CD4-positive, alpha-beta T cell treated with Interleukin-4 for 1 hour (primary cell): ENCODE measurements around the gene TP53INP2.
"Not testable (repeated sequence)": the region's sequence is repeated elsewhere in the genome, so short reads cannot be mapped to it uniquely, and the experiment has no call there.

Source experiments
- DNase-seq, 2 donors: peaks; one replicate each; pipeline ENCODE4 v3.0.0-alpha.2; 2020 to 2022

The TP53INP2 gene

GRCh38 chr20:34704177-34705007 lies at the start of gene TP53INP2:
Gene TP53INP2, plus strand, starts transcription at chr20:34704344. Its CDS starts 4,396 bp downstream, at chr20:34708740.
- peak; percentile 93 to 94 for DNase-seq

GRCh38 chr20:34658654-34659053 lies 45.5 kb upstream of the TP53INP2 start:
- not testable (repeated sequence) for DNase-seq

- not testable (repeated sequence) for DNase-seq
Observed at GRCh38 chr20:34661811-34662210, 42.3 kb upstream of the TP53INP2 start.

DNA sequence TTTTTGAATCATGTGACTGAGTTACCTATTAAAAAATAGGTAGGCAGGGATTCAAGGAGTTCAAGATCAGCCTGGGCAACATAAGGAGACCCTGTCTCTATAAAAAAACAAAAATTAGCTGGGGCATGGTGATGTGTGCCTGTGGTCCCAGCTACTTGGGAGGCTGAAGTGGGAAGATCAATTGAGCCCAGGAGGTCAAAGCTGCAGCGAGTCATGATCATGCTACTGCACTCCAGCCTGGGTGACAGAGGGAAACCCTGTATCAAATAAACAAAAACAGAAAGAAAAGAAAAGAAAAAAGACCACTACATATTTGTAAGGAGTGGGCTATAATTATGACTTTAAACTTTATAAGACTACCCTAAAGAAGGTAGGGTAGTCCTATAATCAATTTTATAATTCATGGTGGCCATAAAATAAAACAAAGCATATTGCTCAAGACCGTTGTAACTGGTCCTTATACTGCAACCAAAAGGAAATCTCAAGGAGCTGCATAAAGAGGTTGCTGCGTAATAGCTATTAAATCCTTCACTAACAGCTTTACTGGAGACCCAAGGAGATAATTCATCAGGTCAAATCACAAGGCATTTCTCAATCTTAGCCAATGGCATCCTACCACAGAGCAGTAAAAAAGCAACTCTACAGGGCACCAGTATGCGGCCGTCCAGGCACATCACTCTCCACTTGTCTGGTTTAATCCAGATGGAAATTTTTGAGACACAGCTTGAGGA lies 40.8 kb upstream of the TP53INP2 start:
- no peak for DNase-seq

GRCh38 chr20:34664751-34665150 lies 39.4 kb upstream of the TP53INP2 start:
- not testable (repeated sequence) for DNase-seq

GRCh38 chr20:34669094-34669493 lies 35.0 kb upstream of the TP53INP2 start:
- DNase-seq, result no peak

GRCh38 chr20:34673412-34673811 lies 30.7 kb upstream of the TP53INP2 start:
- no peak for DNase-seq

- DNase-seq, result no peak
Observed at GRCh38 chr20:34675561-34675960, 28.6 kb upstream of the TP53INP2 start.

- no peak for DNase-seq
Observed at GRCh38 chr20:34675993-34676641, 28.0 kb upstream of the TP53INP2 start.

DNA sequence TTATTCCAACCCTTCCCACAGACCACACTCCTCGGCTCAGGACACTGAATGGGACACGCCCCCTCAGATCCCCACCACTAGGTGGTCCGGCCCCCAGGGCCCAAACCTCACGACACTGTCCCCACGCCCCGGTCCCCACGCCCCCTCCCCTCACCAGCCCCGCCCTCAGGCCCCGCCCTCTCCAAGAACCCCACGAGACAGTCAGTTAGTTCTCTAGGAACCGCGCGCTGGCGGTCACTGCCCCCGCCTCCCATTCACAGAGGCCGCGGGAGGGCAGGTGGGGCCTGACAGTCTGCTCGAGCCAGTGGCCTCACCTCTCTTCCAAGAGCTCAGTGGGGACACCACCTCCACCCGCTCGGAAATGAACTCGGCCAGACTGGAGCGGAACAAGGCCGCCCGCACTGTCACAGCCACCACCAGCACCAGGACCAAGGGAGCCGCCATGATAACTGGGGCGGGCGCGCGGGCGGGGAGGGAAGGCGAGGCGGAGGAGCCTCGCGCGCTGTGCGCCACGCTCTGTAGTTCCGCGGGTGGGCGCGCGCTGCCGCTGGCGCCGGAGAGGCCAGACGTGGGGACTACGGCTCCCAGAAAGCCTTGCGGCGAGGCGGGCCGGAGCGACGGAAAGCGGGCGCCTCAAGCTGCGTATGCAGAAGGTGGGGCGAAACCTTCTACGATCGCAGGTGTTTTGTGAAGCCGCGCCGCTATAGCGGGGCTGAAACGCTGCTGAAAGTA lies 27.3 kb upstream of the TP53INP2 start, which contains the start of gene PIGU:
TSS of gene PIGU (minus strand) at position 451 of the 732 bp plus-strand sequence. CDS start at position 444, 7 bp downstream.
- peak; percentile 95 to 96 for DNase-seq

DNA sequence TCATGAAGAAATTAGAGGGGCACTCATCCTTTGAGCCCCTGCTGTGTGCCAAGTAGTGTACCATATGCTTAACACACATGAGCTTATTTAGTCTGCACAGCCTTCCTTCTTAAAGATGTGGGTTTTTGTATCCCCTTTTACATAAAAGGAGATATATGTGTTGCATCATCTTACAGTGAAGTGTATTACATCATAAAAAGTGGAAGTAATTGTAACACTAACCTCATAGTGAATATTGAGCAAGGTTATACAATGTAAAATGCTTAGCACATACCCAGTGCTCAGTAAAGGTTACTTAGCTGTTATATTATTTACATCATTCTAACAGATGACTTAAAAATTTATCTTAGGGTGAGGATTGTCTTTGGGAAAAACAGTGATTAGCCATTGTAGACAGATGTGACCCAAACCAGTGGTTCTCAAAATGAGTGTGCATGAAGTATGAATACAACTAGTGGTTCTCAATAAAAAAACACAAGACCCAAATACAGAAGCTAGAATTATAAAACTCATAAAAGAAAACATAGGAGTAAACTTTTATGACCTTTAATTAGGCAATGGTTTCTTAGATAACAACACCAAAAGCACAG lies 23.5 kb upstream of the TP53INP2 start:
- no peak for DNase-seq

DNA sequence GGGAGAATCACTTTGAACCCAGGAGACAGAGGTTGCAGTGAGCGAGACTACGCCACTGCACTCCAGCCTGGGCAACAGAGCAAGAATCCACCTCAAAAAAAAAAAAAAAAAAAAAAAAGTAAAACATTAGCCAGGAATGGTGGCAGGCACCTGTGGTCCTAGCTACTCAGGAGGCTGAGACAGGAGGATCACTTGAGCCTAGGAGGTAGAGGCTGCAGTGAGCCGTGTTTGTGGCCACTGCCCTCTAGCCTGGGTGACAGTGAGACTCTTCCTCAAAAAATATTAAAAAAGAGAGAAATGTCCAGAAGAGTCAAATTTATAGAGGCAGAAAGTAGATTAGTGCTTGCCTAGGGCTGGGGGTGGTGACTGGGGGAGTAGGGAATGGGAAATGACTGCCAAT lies 20.5 kb upstream of the TP53INP2 start:
- DNase-seq, result no peak

- DNase-seq, result no peak
Observed at GRCh38 chr20:34689486-34689885, 14.7 kb upstream of the TP53INP2 start.

- no peak for DNase-seq
Observed at GRCh38 chr20:34691838-34692237, 12.3 kb upstream of the TP53INP2 start.

DNA sequence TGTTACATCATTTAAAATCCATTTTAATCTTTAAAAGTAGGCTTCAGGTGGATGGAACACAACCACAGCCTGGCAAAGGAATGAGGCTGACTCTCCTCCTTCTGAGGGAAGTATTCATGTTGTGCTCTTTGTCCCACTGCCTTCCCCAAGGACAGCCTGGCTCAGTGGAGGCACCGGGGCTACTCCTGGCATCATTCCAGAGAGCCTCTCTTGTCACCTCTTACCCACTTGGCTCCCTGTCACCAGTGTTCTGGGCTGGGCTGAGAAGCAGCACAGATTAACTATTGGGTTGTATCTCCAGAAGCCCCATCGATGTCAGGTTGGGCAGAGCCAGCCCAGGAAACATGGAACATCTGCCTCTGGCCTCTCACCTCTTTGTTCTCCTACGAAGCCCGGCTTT lies 10.7 kb upstream of the TP53INP2 start:
- DNase-seq, result no peak

- DNase-seq, result no peak
Observed at GRCh38 chr20:34701405-34702085, 2.6 kb upstream of the TP53INP2 start.

DNA sequence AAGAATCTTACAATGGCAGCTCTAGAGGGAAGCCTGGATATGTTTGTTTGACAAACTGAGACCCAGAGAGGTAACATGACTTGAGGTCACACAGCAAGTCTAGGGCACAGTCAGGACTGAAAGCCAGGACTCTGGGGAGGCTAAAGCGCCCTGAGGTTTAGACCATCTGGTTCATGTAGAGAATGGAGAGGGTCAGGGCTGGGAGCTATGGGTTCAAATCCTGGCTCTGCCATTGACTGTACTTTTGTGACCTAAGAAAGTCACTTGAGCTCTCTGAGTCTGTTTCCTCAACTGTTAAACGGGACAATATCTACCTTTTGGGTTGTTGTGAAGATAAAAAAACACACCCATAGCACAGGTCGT lies 1.1 kb upstream of the TP53INP2 start:
- DNase-seq, result no peak

DNA sequence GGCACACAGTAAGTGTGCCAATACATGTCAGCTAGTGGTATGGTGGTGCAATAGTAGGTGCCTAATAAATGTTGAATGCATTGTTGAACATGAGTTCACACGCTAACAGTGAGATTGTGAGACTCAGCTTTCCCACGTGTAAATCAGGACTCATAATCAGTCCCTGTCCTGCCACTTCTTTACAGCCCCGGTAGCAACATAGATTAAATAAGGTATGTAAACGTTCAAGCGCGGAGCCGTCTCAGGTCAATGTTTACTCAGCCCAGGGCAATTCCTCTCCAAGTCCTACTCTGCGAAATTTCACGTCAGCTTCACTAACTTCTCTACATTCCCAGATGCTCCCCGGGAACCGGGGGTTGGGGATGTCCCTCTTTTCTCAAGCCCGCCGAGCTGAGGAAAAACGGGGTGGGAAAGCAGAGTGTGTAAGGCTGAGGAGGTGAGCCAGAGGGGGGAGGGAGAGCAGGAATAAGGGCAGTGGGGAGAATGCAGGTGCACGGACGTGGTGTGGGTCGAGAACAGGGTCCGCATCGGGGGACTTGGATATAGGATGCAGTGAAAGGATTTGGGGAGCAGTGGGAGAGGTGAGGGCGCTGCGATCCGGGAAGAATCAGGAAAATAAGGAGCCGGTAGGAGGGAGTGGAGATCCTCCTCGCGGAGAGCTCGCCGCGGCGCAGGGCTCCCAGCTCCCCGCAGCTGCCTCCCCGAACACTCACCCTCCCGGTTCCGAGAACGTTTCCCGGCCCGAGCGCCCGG lies 544 bp upstream of the TP53INP2 start:
- DNase-seq, result no peak

- DNase-seq, result no peak
Observed at GRCh38 chr20:34705008-34705396, 858 bp downstream of the TP53INP2 start.

DNA sequence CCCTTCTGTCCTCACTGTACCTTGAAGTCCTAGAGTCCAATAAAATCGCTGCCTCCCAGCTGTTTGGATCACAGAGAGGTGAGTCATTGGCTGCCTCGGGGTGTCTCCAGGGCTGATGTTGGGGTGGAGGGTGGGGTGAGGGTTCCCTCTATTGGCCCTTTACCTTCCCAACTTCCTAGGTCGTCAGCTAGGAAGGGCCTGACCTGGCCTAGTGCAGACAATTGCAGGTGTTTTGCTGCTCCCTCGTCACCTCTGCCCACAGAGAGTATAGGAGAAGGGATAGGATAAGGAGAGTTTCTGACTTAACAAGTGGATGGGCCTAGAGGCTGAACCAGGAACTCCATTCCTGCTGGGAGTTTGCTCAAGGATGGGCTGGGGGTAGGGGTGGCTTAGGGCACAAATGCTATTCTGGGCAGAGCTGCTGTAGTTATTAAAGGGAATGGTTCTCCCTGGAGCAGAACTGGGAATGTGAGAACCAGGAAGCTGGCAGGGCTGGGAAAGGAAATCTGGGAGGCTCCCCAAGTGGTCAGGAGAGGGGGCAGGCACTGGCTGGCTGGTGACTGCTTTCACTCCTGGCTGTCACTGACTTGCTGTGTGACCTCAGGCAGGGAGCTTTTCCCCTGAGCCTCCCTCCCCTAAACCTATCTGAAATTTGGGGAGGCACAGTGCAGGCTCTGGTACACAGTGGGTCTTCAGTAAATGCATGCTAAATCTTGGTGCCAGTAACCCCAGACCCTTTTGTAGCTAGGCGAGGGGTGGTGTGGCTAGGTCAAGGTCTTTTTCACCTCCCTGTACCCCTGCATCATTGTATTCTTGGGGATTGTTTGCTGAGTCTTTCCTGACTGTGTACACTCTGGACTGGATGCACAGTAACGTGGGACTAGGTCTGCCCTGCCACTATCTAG lies 1.5 kb downstream of the TP53INP2 start:
- DNase-seq, result peak in 1 of 2 donors; percentile 34
